HG03442 (cell line): ENCODE measurements around the gene TRIO.
"Not testable (repeated sequence)": the region's sequence is repeated elsewhere in the genome, so short reads cannot be mapped to it uniquely, and the experiment has no call there.

Experiments used
- ATAC-seq: cut with Tn5 transposase; IDR thresholded peaks from one replicate; pipeline ENCODE4 v1.9.1; 2021; ENCODE audit warnings: mild to moderate bottlenecking, moderate library complexity; ENCODE audit not compliant: unreplicated experiment

Gene TRIO

GRCh38 chr5:14516901-14517300, 373.8 kb downstream of the TRIO start:
- ATAC-seq = no peak

- no peak for ATAC-seq
Measured at GRCh38 chr5:14518638-14519037, 375.5 kb downstream of the TRIO start.

GRCh38 chr5:14521748-14522147, 378.6 kb downstream of the TRIO start:
- ATAC-seq = no peak

- ATAC-seq = no peak
Measured at GRCh38 chr5:14522721-14523120, 379.6 kb downstream of the TRIO start.

- no peak for ATAC-seq
Measured at GRCh38 chr5:14523243-14524034, 380.3 kb downstream of the TRIO start.

- ATAC-seq = no peak
Measured at GRCh38 chr5:14525397-14525796, 382.3 kb downstream of the TRIO start.

- no peak for ATAC-seq
Measured at GRCh38 chr5:14526493-14526892, 383.4 kb downstream of the TRIO start.

GRCh38 chr5:14528115-14528514, 385.0 kb downstream of the TRIO start:
- no peak for ATAC-seq

GRCh38 chr5:14528926-14529325, 385.8 kb downstream of the TRIO start:
- ATAC-seq = no peak

GRCh38 chr5:14531668-14532067, 388.5 kb downstream of the TRIO start:
- no peak for ATAC-seq

GRCh38 chr5:14532180-14532579, 389.0 kb downstream of the TRIO start:
- no peak for ATAC-seq

GRCh38 chr5:14534773-14535172, 391.6 kb downstream of the TRIO start:
- ATAC-seq = no peak

- no peak for ATAC-seq
Measured at GRCh38 chr5:14545308-14545707, 402.2 kb downstream of the TRIO start.

- ATAC-seq = no peak
Measured at GRCh38 chr5:14545862-14546261, 402.7 kb downstream of the TRIO start.

- no peak for ATAC-seq
Measured at GRCh38 chr5:14547666-14548065, 404.5 kb downstream of the TRIO start.

- no peak for ATAC-seq
Measured at GRCh38 chr5:14551211-14551610, 408.1 kb downstream of the TRIO start.

GRCh38 chr5:14552017-14552416, 408.9 kb downstream of the TRIO start:
- no peak for ATAC-seq

GRCh38 chr5:14554288-14554687, 411.1 kb downstream of the TRIO start:
- ATAC-seq = not testable (repeated sequence)

- ATAC-seq = no peak
Measured at GRCh38 chr5:14556015-14556414, 412.9 kb downstream of the TRIO start.

GRCh38 chr5:14557203-14557770, 414.1 kb downstream of the TRIO start:
- no peak for ATAC-seq

- ATAC-seq = no peak
Measured at GRCh38 chr5:14557791-14558415, 414.8 kb downstream of the TRIO start.
